Panc1 (cell line): ENCODE measurements around the gene APMAP.

Experiments used
- CTCF ChIP-seq: fragments of 450-650 bp; IDR thresholded peaks from 2 replicates; pipeline ENCODE4 v1.5.1; 2017; ENCODE audit warnings: mild to moderate bottlenecking
- SIN3A ChIP-seq: IDR thresholded peaks from 2 replicates; pipeline ENCODE4 v1.6.1; 2012; ENCODE audit warnings: low read depth, mild to moderate bottlenecking, low read length, moderate library complexity, borderline replicate concordance; ENCODE audit not compliant: insufficient read depth

GRCh38 chr20:24939036-24939435, 53.5 kb downstream of the APMAP start:
- no peak for TF ChIP-seq SIN3A
- TF ChIP-seq CTCF: no peak
